GM19025 (cell line): ENCODE results near the gene OSBPL10.
A peak's percentile ranks its signal among the peaks of the same experiment; 100 is the strongest.

Experiments used
- ATAC-seq: cut with Tn5 transposase; IDR thresholded peaks from one replicate; pipeline ENCODE4 v1.9.1; 2021; ENCODE audit warnings: mild to moderate bottlenecking, low read depth, moderate library complexity; ENCODE audit not compliant: unreplicated experiment

The OSBPL10 gene

DNA sequence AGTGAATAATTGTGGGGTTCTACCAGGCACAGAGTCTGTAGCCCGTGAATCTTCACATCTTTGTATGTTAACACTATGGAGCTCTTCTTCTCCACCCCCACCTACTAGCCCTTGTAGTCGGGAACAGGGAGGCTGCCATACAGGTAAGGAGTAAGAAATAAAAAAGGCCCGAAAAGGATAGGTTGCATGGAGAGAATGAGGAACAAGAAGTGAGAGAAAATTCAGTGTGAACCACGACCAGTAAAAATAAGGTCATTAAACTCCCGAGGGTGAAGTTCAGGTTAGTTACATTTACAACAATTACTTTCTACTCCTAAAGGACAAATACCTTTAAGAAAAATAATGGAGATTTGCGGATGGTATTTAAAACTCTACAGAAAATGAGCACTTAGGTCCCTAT lies 53.3 kb downstream of the OSBPL10 start:
- ATAC-seq, result no peak

DNA sequence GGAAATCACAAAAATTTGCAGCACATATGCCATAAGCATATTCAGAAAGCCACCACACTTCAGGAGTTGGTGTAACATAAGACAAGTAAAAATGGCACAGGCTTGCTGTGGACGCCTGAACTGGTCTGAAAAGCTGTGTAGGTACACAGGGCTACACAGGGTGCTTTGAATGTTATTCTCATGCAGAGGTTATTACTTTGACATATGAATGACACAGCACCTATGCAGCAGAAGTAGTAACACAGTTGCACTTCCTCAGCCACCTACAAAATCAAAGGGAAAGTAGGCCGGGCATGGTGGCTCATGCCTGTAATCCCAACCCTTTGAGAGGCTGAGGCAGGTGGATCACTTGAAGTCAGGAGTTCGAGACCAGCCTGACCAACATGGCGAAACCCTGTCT lies 54.5 kb downstream of the OSBPL10 start:
- no peak for ATAC-seq

DNA sequence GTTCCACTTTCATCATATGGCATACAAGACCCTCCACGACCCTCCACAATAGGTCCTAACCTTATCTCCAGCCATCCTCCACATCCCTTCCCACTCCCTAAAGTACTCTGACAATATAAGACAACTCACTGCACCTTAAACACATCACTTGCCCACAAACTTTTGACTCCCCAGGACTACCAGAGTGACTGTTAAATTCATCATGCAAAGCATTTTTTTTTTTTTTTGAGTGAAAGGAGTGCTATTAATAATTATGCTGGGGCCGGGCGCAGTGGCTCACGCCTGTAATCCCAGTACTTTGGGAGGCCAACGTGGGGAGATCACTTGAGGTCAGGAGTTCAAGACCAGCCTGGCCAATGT lies 55.8 kb downstream of the OSBPL10 start:
- no peak for ATAC-seq

DNA sequence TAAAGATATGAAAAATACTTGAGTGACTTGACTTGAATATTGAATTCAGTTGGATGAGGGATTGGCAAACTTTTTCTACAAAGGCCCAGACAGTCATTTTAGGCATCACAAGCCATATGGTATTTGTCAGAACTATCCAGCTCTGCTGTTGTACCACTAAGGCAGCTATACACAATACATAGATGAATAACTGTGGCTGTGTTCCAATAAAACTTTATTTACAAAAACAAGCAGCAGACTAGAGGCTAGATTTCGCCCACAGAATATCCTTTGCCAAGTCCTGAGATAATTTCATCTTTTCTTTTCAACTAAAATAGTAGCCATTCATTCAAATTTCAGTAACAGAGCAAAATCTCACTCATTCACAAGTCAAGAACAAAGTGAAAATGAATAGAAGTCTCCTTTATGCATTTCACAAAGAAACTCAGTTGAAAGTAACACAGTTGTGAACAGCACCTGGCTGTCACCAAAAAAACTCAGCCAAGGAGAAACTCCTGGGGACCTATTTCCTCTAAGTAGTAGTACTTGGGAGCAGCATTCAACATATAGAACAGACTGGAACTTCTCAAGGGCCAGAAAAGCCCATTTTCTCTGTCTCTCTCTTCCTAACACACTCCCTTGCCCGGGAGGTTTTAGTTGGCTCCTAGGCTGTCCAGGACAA lies 56.3 kb downstream of the OSBPL10 start:
- no peak for ATAC-seq

DNA sequence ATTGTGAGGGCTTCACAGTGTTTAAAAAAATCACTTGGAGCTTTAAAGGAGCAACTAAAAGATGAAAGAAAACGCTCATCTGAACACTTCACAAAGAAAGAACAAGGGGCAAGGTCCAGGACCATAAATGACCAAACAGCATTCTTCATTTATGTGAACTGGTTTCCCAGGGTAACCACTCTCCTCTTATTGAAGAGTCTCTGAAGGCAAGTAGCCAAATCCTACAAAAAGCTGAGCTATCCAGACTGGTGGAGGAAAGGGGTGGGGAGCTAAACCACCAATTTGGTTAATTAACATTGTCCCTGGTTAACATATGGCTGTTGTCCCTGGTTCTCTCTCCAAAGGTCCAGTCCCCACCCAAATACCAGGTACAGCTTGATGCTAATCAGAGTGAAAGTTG lies 58.1 kb downstream of the OSBPL10 start:
- ATAC-seq, result no peak

DNA sequence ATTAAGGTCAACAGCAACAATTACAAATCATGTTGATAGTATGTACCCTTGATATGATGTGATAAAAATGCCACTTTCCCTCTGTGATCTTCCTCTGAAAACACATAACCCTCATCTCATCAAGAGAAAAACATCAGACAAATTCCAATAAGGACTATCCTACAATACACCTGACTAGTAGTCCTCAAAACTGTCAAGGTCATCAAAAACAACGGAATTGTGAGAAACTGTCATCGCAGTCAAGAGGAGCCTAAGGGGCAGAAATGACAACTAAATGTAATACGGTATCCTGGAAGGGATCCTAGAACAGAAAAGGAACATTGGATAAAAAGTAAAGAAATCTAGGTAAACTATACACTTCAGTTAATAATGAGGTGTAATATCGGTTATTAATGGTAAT lies 59.2 kb downstream of the OSBPL10 start:
- no peak for ATAC-seq

DNA sequence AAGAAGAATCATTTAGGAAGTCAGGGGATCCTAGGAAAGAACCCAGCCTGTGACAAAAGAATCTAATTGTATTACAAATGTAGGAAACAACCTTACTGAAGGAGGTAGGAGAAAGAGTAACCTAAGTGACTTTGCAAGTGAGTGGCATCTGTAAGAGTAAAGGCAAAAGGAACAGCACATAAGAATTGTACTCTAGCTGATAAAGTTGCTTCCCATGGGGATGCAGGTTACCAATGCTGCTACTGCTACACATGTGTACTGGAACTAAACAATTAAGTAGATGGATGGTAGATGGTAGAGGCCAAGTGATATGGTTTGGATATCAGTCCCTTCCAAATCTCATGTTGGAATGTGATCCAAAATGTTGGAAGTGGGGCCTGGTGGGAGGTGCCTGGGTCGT lies 60.8 kb downstream of the OSBPL10 start:
- ATAC-seq, result no peak

DNA sequence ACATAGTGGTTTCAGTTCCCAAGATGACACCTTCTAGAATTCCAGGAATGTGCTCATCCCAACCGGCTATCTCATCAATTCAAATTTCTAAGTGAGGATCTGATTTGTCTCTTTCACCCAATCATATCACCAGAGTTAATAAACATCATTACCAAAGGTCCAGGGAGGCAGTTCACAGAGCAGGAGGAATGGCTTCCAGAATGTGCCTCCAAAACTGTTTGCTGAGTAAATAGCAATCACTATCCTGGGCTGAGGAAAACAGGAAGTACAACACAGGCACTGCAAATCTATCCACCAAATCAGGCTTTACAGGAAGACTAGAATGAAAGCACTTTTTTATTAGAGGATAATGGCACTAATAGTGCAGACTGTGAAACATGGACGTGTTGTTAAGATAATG lies 61.5 kb downstream of the OSBPL10 start:
- no peak for ATAC-seq

DNA sequence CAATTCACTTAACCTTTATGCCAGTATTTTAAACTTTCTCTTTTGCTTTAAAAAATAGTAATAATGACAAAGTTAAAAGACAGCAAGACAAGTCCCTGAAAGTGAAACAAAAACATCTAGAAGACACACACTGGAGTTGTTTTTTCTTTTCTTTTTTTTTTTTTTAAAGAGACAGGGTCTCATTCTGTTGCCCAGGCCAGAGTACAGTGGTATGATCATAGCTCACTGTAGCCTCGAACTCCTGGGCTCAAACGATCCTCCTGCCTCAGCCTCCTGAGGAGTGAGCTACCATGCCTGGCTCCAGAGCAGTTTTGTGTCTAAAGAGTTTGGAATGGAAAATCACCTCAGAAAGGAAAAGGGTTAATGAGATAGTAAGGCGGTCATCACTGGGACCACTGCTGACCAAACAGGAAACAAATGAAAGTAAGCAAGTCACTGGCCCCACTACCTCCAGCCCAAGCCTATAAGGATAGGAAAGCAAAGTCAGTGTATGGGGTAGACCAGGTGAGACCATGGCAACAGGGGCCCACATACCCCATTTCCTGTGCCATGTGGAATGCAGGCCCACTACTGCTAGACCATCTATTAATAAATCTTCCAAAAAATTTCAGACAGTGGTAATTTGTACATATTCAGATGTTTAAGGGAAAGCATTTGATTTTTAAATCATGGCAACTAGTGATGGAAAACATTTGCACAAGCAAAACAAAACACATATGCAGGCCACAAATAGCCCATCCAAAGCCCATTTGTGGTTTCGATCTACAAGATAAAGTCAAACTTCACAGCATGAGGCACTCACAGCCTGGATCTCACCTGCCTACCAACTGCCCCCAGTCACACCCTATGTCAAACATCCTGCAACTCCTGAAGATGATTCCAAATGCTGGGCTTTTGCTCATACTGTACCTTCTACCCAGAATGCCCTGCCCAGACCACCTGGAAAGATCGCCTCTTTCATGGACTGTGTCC lies 62.6 kb downstream of the OSBPL10 start:
- ATAC-seq, result peak; percentile 83

DNA sequence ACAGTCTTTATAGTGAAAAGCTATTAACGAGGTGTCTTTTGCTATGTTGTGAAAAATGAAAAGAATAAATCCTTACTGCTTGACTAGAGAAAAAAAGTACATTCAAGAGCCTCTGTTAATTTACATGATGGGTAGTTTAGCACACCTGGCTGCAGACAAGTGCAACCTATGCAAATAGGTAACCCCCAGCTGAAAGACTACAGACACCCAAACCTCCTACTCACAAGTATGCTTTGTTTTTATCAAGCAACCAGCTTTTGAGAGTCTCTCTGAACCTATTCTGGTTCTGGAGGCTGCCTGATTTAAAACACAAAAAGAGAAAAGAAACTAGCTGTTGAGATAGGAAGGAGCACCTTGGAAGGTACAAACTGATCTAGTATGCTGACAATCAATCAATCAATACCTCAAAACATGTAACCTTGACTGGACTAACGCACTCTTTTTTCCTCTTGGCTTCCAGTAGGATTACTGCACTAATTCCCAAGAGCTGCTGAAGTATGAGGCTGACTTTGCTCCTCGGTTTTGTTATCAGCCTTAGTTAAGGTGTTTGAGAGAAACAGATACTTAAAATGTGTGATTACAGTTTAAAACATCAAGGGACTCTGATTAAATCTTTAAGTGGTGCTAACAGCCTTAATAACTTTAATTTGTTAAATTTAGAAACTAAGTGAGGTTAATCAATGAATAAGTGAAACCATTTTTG lies 63.6 kb downstream of the OSBPL10 start:
- peak; percentile 65 for ATAC-seq

DNA sequence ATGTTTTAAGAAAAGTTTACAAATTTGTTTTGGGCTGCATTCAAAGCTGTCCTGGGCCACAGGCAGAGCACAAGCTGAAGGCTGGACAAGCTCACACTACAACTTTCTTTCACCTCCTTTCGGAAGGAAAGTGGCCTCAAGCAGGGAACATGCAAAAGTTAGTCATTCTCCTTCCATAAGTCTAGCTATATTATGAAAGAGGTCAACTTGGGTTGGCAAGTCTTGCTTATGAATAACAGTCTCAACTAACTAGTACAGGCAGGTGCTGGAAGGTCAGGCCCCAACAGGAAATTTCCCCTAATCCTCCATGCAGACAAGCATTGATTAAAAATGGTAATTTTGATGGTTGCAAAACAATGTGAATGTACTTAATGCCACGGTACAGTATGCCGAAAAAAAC lies 69.4 kb downstream of the OSBPL10 start:
- ATAC-seq, result no peak

DNA sequence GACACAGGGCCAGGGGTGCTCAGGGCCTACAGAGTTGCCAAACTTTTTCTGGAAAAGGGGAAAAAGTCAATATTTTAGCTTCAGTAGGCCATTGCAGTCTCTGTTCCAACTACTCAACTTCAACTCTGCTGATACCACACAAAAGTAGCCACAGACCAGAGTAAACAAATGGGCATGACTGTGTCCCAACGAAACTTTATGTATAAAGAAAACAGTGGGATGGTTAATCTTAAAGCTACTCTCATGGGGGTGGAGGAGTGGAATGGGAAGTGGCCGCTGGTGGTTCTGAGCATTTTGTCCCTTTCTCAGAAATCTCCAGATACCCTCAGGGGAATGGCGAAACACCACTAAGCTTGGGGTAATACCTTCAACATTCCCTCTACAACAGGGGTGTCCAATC lies 69.9 kb downstream of the OSBPL10 start:
- ATAC-seq, result no peak

DNA sequence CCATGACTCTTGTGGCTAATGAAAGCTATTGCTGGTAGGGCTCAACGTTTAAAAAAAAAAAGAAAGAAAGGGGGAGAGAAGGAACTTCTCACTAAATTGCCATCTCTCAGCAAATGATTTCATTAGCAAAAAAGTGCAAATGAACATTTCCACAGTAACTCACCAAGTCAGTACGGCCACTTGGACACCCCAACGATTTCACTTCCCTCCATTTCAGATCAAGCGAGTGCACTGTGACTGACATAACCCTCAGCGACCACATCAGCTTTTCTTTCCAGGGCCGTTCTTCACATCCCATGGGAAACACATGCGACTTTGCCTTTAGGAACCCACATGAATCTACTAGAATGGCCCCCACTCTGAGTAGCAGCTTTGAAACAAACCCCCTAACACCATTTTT lies 71.6 kb downstream of the OSBPL10 start:
- ATAC-seq, result no peak

DNA sequence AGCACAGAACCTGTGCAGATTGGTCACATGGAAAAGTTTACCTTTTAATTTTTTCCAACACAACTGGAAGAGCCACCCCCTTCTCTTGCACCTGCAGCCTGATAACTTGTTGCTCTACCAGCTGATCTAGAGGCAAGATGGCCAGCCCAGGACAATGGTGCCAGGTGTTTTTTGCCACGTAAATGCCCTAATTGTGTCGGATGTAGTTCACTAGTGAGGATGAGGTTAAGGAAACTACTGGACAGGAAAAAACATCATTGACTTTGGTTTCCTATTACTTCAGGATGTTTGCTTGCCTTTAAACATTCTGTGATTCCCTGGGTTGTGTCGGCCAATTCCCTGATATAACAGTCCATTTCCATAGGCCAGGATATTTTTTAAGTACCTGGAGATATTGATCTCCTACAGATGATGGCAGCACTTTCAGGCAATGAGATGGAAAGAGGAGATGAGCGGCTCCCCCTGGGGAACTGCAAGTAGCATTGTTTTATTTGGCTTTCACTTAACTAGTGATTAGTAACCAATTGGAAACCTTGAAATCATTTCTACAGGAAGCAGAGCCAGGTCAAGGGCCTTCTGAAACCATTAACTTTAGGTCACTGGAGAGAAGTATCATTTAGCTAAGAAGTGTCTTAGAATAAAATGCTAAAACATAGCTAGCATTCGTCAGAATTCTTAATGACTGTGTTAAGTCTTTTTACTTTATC lies 72.5 kb downstream of the OSBPL10 start:
- no peak for ATAC-seq

DNA sequence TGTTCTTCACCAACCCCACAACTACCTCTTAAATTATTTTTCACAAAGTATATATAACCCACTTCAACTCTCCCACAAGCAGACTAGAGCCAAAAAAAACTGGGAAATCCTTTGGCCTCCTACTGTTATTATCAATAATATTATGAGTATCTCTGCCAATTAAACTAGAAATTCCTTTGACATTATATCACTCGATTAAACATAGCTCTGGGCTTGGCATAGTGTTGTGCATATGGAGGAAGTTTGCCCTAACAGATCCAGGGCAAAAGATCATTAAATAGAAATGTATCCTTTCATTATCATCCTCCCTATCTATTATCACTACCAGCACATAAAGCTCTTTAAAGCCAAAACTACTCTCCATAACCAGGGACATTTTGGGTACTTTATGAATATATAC lies 74.9 kb downstream of the OSBPL10 start:
- ATAC-seq, result no peak

DNA sequence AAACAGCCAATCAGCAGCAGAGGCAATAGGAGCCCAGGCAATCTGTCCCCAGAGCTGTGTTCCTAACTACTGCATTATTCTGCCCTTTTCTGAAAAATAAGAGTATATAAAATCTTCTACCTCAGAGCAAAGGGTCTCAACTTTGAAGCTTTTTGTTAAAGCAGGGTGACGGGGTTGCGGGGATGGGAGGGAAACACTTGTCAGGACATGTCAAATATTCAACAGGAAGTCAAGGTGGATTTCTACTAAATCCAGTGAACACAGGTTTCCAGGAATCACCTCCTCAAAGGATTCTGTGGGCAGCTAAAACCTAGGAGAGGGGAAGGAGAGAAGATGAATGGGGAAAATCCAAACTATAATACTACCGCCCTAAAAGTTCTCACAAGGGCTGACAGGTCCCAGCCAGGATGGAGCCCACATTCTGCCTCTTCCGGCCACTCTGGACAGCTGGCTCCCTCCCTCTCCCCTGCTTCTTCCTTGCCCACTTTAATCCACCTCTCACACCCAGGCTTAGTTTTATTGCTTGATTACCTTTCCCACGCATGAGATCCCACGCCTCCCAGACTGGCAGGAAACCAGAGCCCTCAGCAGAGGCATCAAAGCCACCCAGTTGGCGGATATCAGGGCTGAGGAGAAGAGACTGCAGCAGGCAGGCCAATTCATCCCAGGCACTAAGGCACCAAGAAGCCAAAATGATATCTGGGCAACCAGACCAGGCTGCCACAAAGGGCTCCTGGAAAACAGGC lies 77.2 kb downstream of the OSBPL10 start:
- ATAC-seq, result no peak

DNA sequence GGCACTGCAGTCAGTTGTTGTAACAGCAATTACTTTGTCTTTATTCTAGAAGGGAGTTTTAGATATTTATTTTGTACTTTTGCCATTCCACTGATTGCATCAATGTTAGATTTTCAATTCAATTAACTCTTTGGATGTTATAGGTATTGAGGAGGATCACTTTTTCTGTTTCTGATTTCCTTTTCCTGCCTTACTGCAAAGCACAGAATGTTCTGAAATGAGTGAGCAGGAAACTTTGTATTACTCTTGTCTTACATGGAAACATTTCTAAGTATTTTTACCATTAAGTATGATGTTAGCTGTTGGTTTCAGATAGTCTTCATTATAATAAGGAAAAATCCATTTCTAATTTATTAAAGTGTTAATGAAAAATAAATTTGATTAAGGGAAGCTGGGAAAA lies 80.5 kb downstream of the OSBPL10 start:
- no peak for ATAC-seq

DNA sequence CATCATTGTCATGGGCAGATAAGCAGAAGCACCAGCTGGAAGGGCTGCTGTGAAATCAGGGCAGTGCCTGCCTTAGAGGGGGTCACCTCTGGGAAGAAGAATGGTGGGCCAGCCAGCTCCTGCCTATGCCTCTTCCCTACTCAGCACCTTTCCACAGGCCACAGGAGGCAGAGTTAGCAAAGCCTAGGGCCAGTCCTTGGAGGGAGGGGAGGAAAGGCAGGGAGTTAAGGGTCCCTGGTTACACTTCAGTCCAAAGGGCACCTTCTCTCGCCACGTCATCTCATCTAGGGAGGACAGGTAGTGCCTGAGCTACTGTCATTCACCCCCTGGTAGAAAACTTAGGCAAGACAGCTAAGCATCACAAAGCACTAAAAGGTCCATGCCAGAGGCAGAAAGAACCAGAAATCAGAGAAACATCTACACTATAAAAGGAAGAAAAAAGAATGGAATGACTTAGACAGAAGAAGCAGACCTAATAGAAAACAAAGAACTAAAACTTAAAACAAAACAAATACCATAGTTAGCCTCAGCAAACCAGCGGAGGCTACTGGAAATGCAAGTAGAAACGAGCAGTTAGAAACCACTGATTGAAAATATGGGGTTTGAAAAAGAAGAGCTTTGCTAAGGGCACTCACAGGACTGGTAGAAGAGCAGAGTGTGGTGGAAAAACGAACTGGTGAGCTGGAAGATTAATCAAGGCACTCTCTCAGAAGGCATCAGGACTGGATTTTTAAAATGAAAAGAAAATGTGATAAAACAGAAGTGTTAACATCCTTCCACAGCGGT lies 84.2 kb downstream of the OSBPL10 start:
- no peak for ATAC-seq

DNA sequence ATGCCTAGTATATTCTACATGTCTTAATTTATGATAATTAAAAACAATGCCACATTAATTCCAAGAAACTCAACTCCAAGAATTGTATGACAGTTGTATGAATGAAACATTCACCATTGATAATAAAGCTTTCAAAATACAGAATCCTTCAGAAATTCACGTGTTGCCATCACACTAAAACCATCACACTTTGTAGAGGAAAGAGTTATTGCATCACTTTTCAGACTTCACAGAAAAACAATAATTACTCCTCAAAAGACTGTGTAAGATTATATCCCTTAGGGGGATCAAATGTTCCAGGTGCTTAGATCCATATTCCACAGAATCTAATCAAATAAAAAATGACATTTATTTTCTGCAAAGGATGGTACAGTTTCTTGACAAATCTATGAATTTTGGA lies 85.0 kb downstream of the OSBPL10 start:
- no peak for ATAC-seq
